HTERT RPE-1 (cell line): ENCODE data around the gene METTL27.
"Not testable (repeated sequence)": the region's sequence is repeated elsewhere in the genome, so short reads cannot be mapped to it uniquely, and the experiment has no call there.

ENCODE experiments used
- in situ Hi-C: fragments of 300-500 bp; cut with MboI; formaldehyde crosslinking; loops from 4 replicates; pipeline ENCODE4 v1.14.3; 2020; ENCODE audit warnings: low sequenced_read_pairs

The METTL27 gene

GRCh38 chr7:73869011-73869798 lies 26.9 kb upstream of the METTL27 start:
- in situ Hi-C loops: no loop called here

- in situ Hi-C loops: no loop called here
These were observed 24.1 kb upstream of the METTL27 start for GRCh38 chr7:73866446-73866767.

GRCh38 chr7:73865738-73866445 lies 23.6 kb upstream of the METTL27 start:
- in situ Hi-C loops: no loop called here

- in situ Hi-C loops: no loop called here
These were observed 22.8 kb upstream of the METTL27 start for GRCh38 chr7:73864981-73865711.

GRCh38 chr7:73861305-73861704 lies 19.0 kb upstream of the METTL27 start:
- in situ Hi-C loops: no loop called here

GRCh38 chr7:73860859-73861258 lies 18.5 kb upstream of the METTL27 start, which contains the start of gene TMEM270:
Gene TMEM270 (plus strand): TSS chr7:73861159. CDS start chr7:73861195, 36 bp downstream.
- in situ Hi-C loops: no loop called here

- in situ Hi-C loops: no loop called here
These were observed 16.5 kb upstream of the METTL27 start for GRCh38 chr7:73858807-73859206.

GRCh38 chr7:73856941-73857340 lies 14.6 kb upstream of the METTL27 start:
- in situ Hi-C loops: no loop called here

GRCh38 chr7:73852500-73852899 lies 10.2 kb upstream of the METTL27 start:
- in situ Hi-C loops: no loop called here

- in situ Hi-C loops: no loop called here
These were observed 9.4 kb upstream of the METTL27 start for GRCh38 chr7:73851410-73852338.

- in situ Hi-C loops: no loop called here
These were observed 8.5 kb upstream of the METTL27 start for GRCh38 chr7:73850781-73851207.

- in situ Hi-C loops: no loop called here
These were observed 5.8 kb upstream of the METTL27 start for GRCh38 chr7:73847941-73848723.

GRCh38 chr7:73845701-73846195 lies 3.4 kb upstream of the METTL27 start:
- in situ Hi-C loops: not testable (repeated sequence)

- in situ Hi-C loops: no loop called here
These were observed 2.6 kb upstream of the METTL27 start for GRCh38 chr7:73844848-73845460.

GRCh38 chr7:73844131-73844547 lies 1.8 kb upstream of the METTL27 start:
- in situ Hi-C loops: no loop called here

GRCh38 chr7:73841689-73842066 lies 638 bp downstream of the METTL27 start:
- in situ Hi-C loops: no loop called here

GRCh38 chr7:73840715-73841379 lies 1.5 kb downstream of the METTL27 start:
- in situ Hi-C loops: no loop called here
